GM13976 (cell line): ENCODE results near the gene TCIRG1.

ENCODE experiments used
- DNase-seq: peaks from one replicate; pipeline ENCODE4 v3.0.0; 2012; ENCODE audit warnings: low spot score
- CTCF ChIP-seq: IDR thresholded peaks from 2 replicates; pipeline ENCODE4 v1.5.1; 2012; ENCODE audit warnings: borderline replicate concordance, mild to moderate bottlenecking; ENCODE audit not compliant: insufficient read depth; ENCODE audit errors: extremely low read depth, missing control alignments, control extremely low read depth
- in situ Hi-C: fragments of 300-500 bp; cut with MboI; formaldehyde crosslinking; loops from one replicate; pipeline ENCODE4 v1.12.0; 2022; ENCODE audit warnings: low sequenced_read_pairs, mixed read lengths, inconsistent platforms; ENCODE audit not compliant: unreplicated experiment

Gene TCIRG1

GRCh38 chr11:68035266-68035876 lies 3.5 kb upstream of the TCIRG1 start:
- no peak for TF ChIP-seq CTCF
- in situ Hi-C loops, result no loop called here
- no peak for DNase-seq

GRCh38 chr11:68036141-68036716 lies 2.6 kb upstream of the TCIRG1 start:
- TF ChIP-seq CTCF, result no peak
- in situ Hi-C loops, result no loop called here
- DNase-seq, result no peak

GRCh38 chr11:68036717-68037239 lies 2.0 kb upstream of the TCIRG1 start:
- peak; percentile 63 for DNase-seq
- in situ Hi-C loops, result no loop called here
- TF ChIP-seq CTCF, result no peak

- DNase-seq, result no peak
- in situ Hi-C loops, result no loop called here
These were observed 1.2 kb upstream of the TCIRG1 start for GRCh38 chr11:68037411-68038225.

GRCh38 chr11:68038226-68038717 lies 553 bp upstream of the TCIRG1 start:
- in situ Hi-C loops, result no loop called here
- no peak for TF ChIP-seq CTCF
- DNase-seq, result no peak

More at GRCh38 chr11:68037411-68038225, 1.2 kb upstream of the TCIRG1 start:
- no peak for TF ChIP-seq CTCF

GRCh38 chr11:68039526-68040086 lies 781 bp downstream of the TCIRG1 start:
- in situ Hi-C loops, result no loop called here
- DNase-seq, result no peak
- no peak for TF ChIP-seq CTCF
